ENCODE results near the gene SLX9. TPM values are rescaled to one million over a fixed set of nuclear protein-coding genes. Genes with fewer than 3 reads are reported as not detected.

The SLX9 gene
- total and polyA plus RNA-seq, 8 donors: 10.5 to 21.7 (median 13.6) TPM

- Histone ChIP-seq H3K4me1 (no peaks in the 10 kb centered on the region), H3K36me3 (no peaks in the 10 kb centered on the region), H3K27ac (no peak overlapping the region), H3K9me3 (no peaks in the 10 kb centered on the region), H3K27me3 (no peaks in the 10 kb centered on the region), H3K4me3 (no peak overlapping the region)
- TF ChIP-seq, protein P1, sequence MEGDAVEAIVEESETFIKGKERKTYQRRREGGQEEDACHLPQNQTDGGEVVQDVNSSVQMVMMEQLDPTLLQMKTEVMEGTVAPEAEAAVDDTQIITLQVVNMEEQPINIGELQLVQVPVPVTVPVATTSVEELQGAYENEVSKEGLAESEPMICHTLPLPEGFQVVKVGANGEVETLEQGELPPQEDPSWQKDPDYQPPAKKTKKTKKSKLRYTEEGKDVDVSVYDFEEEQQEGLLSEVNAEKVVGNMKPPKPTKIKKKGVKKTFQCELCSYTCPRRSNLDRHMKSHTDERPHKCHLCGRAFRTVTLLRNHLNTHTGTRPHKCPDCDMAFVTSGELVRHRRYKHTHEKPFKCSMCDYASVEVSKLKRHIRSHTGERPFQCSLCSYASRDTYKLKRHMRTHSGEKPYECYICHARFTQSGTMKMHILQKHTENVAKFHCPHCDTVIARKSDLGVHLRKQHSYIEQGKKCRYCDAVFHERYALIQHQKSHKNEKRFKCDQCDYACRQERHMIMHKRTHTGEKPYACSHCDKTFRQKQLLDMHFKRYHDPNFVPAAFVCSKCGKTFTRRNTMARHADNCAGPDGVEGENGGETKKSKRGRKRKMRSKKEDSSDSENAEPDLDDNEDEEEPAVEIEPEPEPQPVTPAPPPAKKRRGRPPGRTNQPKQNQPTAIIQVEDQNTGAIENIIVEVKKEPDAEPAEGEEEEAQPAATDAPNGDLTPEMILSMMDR (IDR thresholded peaks at IDR 0.05): no peak
- 74 to 79% methylated on average over 13 of the region's 14 CpGs for WGBS, 2 donors
- FAIRE-seq (no peak), ATAC-seq (no peak), DNase-seq (no peak)
- intact Hi-C loops (cut with DNase I): no loop called here
These were observed 75.1 kb downstream of the SLX9 start for GRCh38 chr21:45014747-45015468.

DNA sequence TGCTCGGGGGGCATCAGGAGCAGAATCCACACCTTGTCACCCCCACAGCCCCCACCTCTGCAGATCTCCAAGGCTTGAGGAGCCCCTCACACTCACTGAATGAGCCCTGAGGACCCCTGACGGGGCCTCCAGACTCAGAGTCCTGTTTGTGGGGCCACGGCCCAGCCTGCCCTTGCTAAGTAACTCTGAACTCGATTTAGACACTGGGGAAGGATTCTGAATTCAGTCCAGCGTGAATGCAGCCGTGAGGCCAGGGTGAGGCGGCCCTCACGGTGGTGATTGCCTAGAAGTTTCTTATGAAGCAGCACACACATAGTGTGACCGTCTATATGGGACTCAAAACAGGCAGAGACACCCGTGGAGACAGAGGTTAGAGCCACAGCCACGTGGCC, 75.6 kb downstream of the SLX9 start:
- no peaks in the 10 kb centered on the region for H3K27me3 ChIP-seq
- H3K4me3 ChIP-seq: no peak overlapping the region
- H3K36me3 ChIP-seq: no peaks in the 10 kb centered on the region
- intact Hi-C loops (cut with DNase I): no loop called here
- ATAC-seq: no peak
- WGBS, 2 donors: 56 to 64% methylated on average over 11 of the region's 11 CpGs
- no peak for FAIRE-seq
- H3K4me1 ChIP-seq: no peaks in the 10 kb centered on the region
- TF ChIP-seq, protein P1 (IDR thresholded peaks at IDR 0.05): no peak
- H3K27ac ChIP-seq: no peak overlapping the region
- peak in 2 of 6 donors; percentile 11 to 27 for DNase-seq
- no peaks in the 10 kb centered on the region for H3K9me3 ChIP-seq

- Histone ChIP-seq H3K4me1 (no peaks in the 10 kb centered on the region), H3K4me3 (no peak overlapping the region), H3K36me3 (no peaks in the 10 kb centered on the region), H3K27ac (no peak overlapping the region), H3K9me3 (no peaks in the 10 kb centered on the region), H3K27me3 (no peaks in the 10 kb centered on the region)
- no peak for FAIRE-seq
- TF ChIP-seq, protein P1 (IDR thresholded peaks at IDR 0.05): no peak
- no peak for ATAC-seq
- peak in 1 of 6 donors; percentile 31 for DNase-seq
- WGBS, 2 donors: 47 to 61% methylated on average over 7 of the region's 7 CpGs
- intact Hi-C loops (cut with DNase I): no loop called here
These were observed 76.2 kb downstream of the SLX9 start for GRCh38 chr21:45016031-45016405.

DNA sequence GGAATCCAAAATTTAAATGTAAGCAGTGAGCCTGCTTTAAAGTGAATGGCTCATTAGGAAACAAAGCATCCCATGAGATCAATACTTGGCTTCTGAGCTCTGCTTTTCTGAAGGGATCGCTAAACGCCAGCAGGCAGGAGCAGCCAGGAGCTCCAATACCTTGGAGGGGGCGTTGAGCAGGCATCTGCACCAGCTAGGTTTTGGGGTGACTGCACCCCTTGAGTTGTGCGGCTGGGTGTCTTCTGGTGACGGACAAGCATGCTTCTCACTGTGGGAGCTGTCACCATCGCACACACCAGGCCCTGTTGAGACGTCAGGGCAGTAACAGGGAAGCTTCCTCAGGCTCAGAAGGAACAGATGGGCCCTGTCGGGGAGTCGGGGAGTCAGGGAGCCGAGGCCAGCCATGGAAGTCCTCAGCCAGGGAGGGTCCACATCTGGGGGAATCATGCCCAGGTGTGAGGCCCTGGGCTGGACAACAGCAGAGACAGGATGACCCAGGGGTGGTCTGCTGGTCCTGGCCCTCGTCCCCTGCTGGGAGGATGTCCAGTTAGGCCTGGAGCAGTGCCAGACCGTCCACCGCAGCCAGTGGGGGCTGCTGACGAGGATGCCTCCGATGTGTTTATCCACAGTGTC, 76.7 kb downstream of the SLX9 start:
- intact Hi-C loops (cut with DNase I): no loop called here
- no peaks in the 10 kb centered on the region for H3K36me3 ChIP-seq
- DNase-seq (peak in 3 of 6 donors; percentile 31 to 54 (median 36)), ATAC-seq (no peak), FAIRE-seq (no peak)
- H3K27ac ChIP-seq: no peak overlapping the region
- no peaks in the 10 kb centered on the region for H3K27me3 ChIP-seq
- 39 to 45% methylated on average over 15 of the region's 15 CpGs for WGBS, 2 donors
- H3K4me3 ChIP-seq: no peak overlapping the region
- TF ChIP-seq, protein P1 (IDR thresholded peaks at IDR 0.05): no peak
- H3K9me3 ChIP-seq: no peaks in the 10 kb centered on the region
- no peaks in the 10 kb centered on the region for H3K4me1 ChIP-seq
